SK-N-MC (cell line): ENCODE measurements around the gene SRSF10.
A peak's percentile ranks its signal among the peaks of the same experiment; 100 is the strongest.
"Not testable (repeated sequence)": the region's sequence is repeated elsewhere in the genome, so short reads cannot be mapped to it uniquely, and the experiment has no call there.

Experiments
- DNase-seq: peaks from one replicate; pipeline ENCODE4 v3.0.0-alpha.2; 2011; ENCODE audit warnings: low read depth, low spot score
- H3K27ac ChIP-seq: fragments of 200-600 bp; sonication (generic); 2 replicates; pipeline ENCODE4 v1.5.1; 2016; ENCODE audit warnings: mixed run types
- H3K36me3 ChIP-seq: fragments of 200-600 bp; sonication (generic); 2 replicates; pipeline ENCODE4 v1.6.1; 2017; ENCODE audit warnings: antibody characterized with exemption, low read length, mixed read lengths; ENCODE audit not compliant: insufficient read depth
- H3K4me3 ChIP-seq: fragments of 200-600 bp; sonication (generic); 2 replicates; pipeline ENCODE4 v1.5.1; 2016
- H3K9ac ChIP-seq: fragments of 200-600 bp; sonication (generic); 2 replicates; pipeline ENCODE4 v1.8.0; 2017; ENCODE audit warnings: mixed run types, mixed read lengths; ENCODE audit not compliant: insufficient read length
- H3K9me3 ChIP-seq: fragments of 200-600 bp; sonication (generic); 2 replicates; pipeline ENCODE4 v1.6.1; 2017; ENCODE audit warnings: low read depth, mild to moderate bottlenecking, antibody characterized with exemption, low read length, moderate library complexity, mixed read lengths
- EZH2 ChIP-seq: fragments of 200-600 bp; sonication (generic); IDR thresholded peaks from one replicate; pipeline ENCODE4 v1.6.1; 2017; ENCODE audit warnings: antibody characterized with exemption
- FOXP2 ChIP-seq: optimal IDR thresholded peaks from 2 replicates; pipeline ENCODE3; 2011; ENCODE audit warnings: mild to moderate bottlenecking, moderate library complexity; ENCODE audit not compliant: insufficient read depth; ENCODE audit errors: extremely low read length, control extremely low read depth
- POLR2AphosphoS5 ChIP-seq: IDR thresholded peaks from 2 replicates; pipeline ENCODE4 v1.6.1; 2012; ENCODE audit warnings: mild to moderate bottlenecking, low read depth, low read length, borderline replicate concordance

SRSF10 gene

DNA sequence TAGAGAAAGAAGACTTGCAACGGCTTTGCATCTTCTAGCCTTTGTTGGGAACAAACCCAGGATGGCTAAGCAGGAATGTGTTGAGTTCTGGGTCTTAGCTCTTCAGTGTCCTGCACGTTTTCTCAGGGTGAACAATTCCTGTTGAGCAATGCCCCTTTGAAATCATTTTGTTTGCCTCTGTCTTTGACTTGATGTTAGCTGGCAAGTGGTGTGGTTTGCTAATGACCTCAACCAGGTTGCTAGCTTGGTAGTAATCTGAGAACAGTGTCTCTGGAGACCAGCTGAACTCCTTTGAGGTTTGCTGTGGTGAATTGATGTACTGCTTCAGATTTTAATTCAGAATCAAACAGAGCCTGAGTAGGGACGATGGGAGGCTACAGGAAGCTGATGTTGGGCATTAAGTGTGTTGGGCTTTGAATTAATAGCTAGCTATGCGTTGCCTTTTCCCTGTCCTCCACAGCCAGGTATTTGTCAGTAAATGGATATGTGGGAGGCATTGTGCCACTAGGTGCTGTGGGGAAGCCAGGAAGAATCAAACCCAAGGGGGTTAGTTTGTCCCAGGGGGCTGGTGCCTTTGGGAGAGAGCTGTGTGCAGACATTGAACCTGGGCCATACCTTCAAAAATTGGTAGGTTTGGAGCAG, 23.3 kb upstream of the SRSF10 start:
- Histone ChIP-seq H3K9ac (no peak overlapping the region), H3K27ac (no peak overlapping the region), H3K4me3 (no peak overlapping the region), H3K9me3 (no peaks in the 10 kb centered on the region), H3K36me3 (no peaks in the 10 kb centered on the region)
- no peak for DNase-seq
- TF ChIP-seq EZH2 = no peak
- no peak for TF ChIP-seq FOXP2
- TF ChIP-seq POLR2AphosphoS5 = no peak

GRCh38 chr1:24002695-24003094, 22.6 kb upstream of the SRSF10 start:
- TF ChIP-seq EZH2 (no peak), FOXP2 (no peak), POLR2AphosphoS5 (no peak)
- no peaks in the 10 kb centered on the region for H3K36me3 ChIP-seq
- H3K4me3 ChIP-seq = no peak overlapping the region
- no peak overlapping the region for H3K27ac ChIP-seq
- no peak for DNase-seq
- H3K9ac ChIP-seq = no peak overlapping the region
- no peaks in the 10 kb centered on the region for H3K9me3 ChIP-seq

GRCh38 chr1:23999156-23999671, 19.1 kb upstream of the SRSF10 start:
- no peak overlapping the region for H3K4me3 ChIP-seq
- no peak for DNase-seq
- no peak overlapping the region for H3K9ac ChIP-seq
- H3K27ac ChIP-seq = no peak overlapping the region
- no peak for TF ChIP-seq POLR2AphosphoS5
- no peak for TF ChIP-seq FOXP2
- no peak for TF ChIP-seq EZH2
- no peaks in the 10 kb centered on the region for H3K9me3 ChIP-seq
- H3K36me3 ChIP-seq = no peaks in the 10 kb centered on the region

DNA sequence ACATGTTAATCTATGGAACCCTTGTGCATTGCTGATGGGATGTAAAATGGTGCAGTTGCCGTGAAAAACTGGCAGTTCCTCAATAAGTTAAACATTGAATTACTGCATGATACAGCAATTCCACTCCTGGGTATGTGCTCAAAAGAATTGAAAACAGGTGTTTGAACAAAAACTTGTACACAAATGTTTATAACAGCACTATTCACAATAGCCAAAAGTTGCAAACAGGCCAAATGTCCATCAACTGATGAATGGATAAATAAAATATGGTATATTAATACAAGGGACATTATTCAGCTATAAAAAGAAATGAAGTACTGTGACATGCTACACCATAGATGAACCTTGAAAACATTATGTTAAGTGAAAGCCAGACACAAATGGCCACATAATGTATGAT, 17.7 kb upstream of the SRSF10 start:
- no peak for DNase-seq
- Histone ChIP-seq H3K27ac (0 out of 2 replicates have a peak overlapping the region, but pooled peaks have one; percentile 36), H3K4me3 (no peak overlapping the region)

DNA sequence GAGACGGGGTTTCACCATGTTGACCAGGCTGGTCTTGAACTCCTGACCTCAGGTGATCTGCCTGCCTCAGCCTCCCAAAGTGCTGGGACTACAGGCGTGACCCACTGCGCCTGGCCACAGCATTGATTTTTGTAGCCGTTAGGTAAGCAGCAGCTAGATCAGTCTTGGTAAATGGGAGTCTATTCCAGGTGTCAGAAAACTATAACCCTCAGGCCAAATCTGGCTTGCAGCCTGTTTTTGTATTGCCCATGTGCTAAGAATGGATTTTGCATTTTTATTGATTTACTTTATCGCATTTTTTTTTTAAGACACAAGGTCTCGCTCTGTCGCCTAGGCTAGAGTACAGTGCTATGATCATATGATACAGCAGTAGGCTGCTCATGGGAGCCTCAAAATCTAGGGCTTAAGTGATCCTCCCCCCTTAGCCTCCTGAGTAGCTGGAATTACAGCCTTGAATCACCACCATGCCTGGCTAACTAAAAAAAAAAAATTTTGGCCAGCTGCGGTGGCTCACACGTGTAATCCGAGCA, 16.6 kb upstream of the SRSF10 start:
- H3K4me3 ChIP-seq = no peak overlapping the region
- no peak for DNase-seq
- H3K9me3 ChIP-seq = no peaks in the 10 kb centered on the region
- H3K9ac ChIP-seq = no peak overlapping the region
- no peaks in the 10 kb centered on the region for H3K36me3 ChIP-seq
- TF ChIP-seq POLR2AphosphoS5 (no peak), EZH2 (no peak), FOXP2 (no peak)
- H3K27ac ChIP-seq = no peak overlapping the region

More for the DNA sequence above, 17.7 kb upstream of the SRSF10 start:
- no peak for TF ChIP-seq EZH2
- no peak for TF ChIP-seq FOXP2
- TF ChIP-seq POLR2AphosphoS5 = no peak
- no peaks in the 10 kb centered on the region for H3K36me3 ChIP-seq
- no peak overlapping the region for H3K9ac ChIP-seq
- no peaks in the 10 kb centered on the region for H3K9me3 ChIP-seq

GRCh38 chr1:23995431-23995837, 15.3 kb upstream of the SRSF10 start:
- Histone ChIP-seq H3K9me3 (no peaks in the 10 kb centered on the region), H3K4me3 (no peak overlapping the region), H3K9ac (no peak overlapping the region), H3K36me3 (no peaks in the 10 kb centered on the region), H3K27ac (no peak overlapping the region)
- DNase-seq = no peak
- TF ChIP-seq EZH2 (no peak), FOXP2 (no peak), POLR2AphosphoS5 (no peak)

GRCh38 chr1:23992011-23992410, 11.9 kb upstream of the SRSF10 start:
- DNase-seq, H3K36me3 ChIP-seq, H3K9ac ChIP-seq, H3K4me3 ChIP-seq, H3K27ac ChIP-seq, H3K9me3 ChIP-seq: not testable (repeated sequence)

- Histone ChIP-seq H3K36me3 (no peaks in the 10 kb centered on the region), H3K9ac (no peak overlapping the region), H3K9me3 (no peaks in the 10 kb centered on the region), H3K27ac (no peak overlapping the region), H3K4me3 (no peak overlapping the region)
- no peak for DNase-seq
- TF ChIP-seq FOXP2 (no peak), EZH2 (no peak)
Observed at GRCh38 chr1:23989263-23989662, 9.1 kb upstream of the SRSF10 start.

DNA sequence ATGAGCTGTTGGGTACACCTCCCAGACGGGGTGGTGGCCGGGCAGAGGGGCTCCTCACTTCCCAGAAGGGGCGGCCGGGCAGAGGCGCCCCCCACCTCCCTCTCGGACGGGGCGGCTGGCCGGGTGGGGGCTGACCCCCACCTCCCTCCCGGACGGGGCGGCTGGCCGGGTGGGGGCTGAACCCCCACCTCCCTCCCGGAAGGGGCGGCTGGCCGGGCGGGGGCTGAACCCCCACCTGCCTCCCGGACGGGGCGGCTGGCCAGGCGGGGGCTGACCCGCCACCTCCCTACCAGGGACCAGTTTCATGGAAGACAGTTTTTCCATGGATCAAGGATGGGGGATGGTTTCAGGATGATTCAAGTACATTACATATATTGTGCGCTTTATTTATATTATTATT, 6.9 kb upstream of the SRSF10 start:
- DNase-seq, H3K9me3 ChIP-seq, H3K4me3 ChIP-seq, H3K27ac ChIP-seq, H3K9ac ChIP-seq, H3K36me3 ChIP-seq: not testable (repeated sequence)
